Lung (tissue), 12 donors: ENCODE measurements around the gene SLC25A21. TPM values are rescaled to one million over a fixed set of nuclear protein-coding genes. Genes with fewer than 3 reads are reported as not detected.
A peak's percentile ranks its signal among the peaks of the same experiment; 100 is the strongest.

Experiments used
- ATAC-seq: fragments of 200-7000 bp; cut with Tn5 transposase; one replicate; pipeline ENCODE4 v1.9.1; 2020; ENCODE audit warnings: moderate number of reproducible peaks; ENCODE audit not compliant: insufficient read depth, low FRiP score
- DNase-seq, 3 donors: peaks; one replicate each; pipeline ENCODE4 v3.0.0-alpha.2; 2013 to 2017
- H3K27ac ChIP-seq, 2 donors: one replicate each; pipeline ENCODE4 v1.5.1; 2013; ENCODE audit warnings: mild to moderate bottlenecking in 2 of 2, moderate library complexity in 2 of 2, control low read depth in 1 of 2, inconsistent platforms in 1 of 2, low read depth in 1 of 2, low read length in 1 of 2
- H3K27me3 ChIP-seq, 3 donors: one replicate each; pipeline ENCODE4 v1.5.1; 2013; ENCODE audit warnings: low read length in 2 of 3; ENCODE audit not compliant: control insufficient read depth in 3 of 3, insufficient read depth in 3 of 3
- H3K36me3 ChIP-seq, 4 donors: one replicate each; pipeline ENCODE4 v1.5.1; 2013; ENCODE audit warnings: low read length in 4 of 4, mild to moderate bottlenecking in 1 of 4, moderate library complexity in 1 of 4; ENCODE audit not compliant: control insufficient read depth in 4 of 4, insufficient read depth in 4 of 4
- H3K4me1 ChIP-seq, 5 donors: one replicate each; pipeline ENCODE4 v1.5.1; 2013; ENCODE audit warnings: low read length in 5 of 5, mild to moderate bottlenecking in 2 of 5, moderate library complexity in 1 of 5; ENCODE audit not compliant: control insufficient read depth in 5 of 5, insufficient read depth in 5 of 5
- H3K4me3 ChIP-seq: one replicate; pipeline ENCODE4 v1.5.1; 2013; ENCODE audit warnings: mild to moderate bottlenecking, control low read depth, moderate library complexity
- H3K9ac ChIP-seq, 2 donors: one replicate each; pipeline ENCODE4 v1.5.1; 2013; ENCODE audit warnings: low read length in 2 of 2, control low read depth in 1 of 2; ENCODE audit not compliant: insufficient read depth in 1 of 2
- H3K9me3 ChIP-seq, 4 donors: one replicate each; pipeline ENCODE4 v1.5.1; 2013; ENCODE audit warnings: low read length in 3 of 4, mild to moderate bottlenecking in 1 of 4, moderate library complexity in 1 of 4; ENCODE audit not compliant: control insufficient read depth in 4 of 4, insufficient read depth in 3 of 4
- CTCF ChIP-seq: IDR thresholded peaks from 2 replicates; pipeline ENCODE4 v1.5.1; 2012; ENCODE audit warnings: mild to moderate bottlenecking; ENCODE audit errors: control extremely low read depth, extremely low read depth
- WGBS, 2 donors: extraction: QIAGEN DNeasy Blood & Tissue Kit; methylation state at CpG; one replicate each; pipeline ENCODE4 v1.1.7; 2013; 5-methylcytosine and 5-hydroxymethylcytosine counted together
- polyA plus RNA-seq, 2 donors: library from polyadenylated mRNA; stranded (reverse); fragments of 200-250 nt; gene quantifications; one replicate each; pipeline ENCODE4 v1.2.1, GENCODE V29; 2013
- total RNA-seq, 2 donors: library from RNA; depleted of rRNA in 1 of 2; stranded (reverse); fragments of >200 nt in 1 of 2; gene quantifications; one replicate each; pipeline ENCODE4 v1.2.1, GENCODE V29; 2014 to 2021
- donor health status: control.
- donor health status: control.
- donor health status: Bipolar disorder and iron deficiency.
- donor health status: healthy.
- donor health status: DM: yes; HTN: yes; CAD: no.

SLC25A21 gene
- total and polyA plus RNA-seq, 4 donors = 0.23 to 2.6 (median 0.42) TPM

GRCh38 chr14:37122919-37123639 lies 49.3 kb downstream of the SLC25A21 start:
- TF ChIP-seq CTCF = no peak
- no peaks in the 10 kb centered on the region for H3K36me3 ChIP-seq
- H3K9me3 ChIP-seq = peaks cover 0 to 1% (median 0%) of the 10 kb centered on the region in 4 donors
- H3K27ac ChIP-seq = no peak overlapping the region
- no peaks in the 10 kb centered on the region for H3K27me3 ChIP-seq
- DNase-seq = no peak
- ATAC-seq = peak; percentile 27
- H3K4me3 ChIP-seq = no peak overlapping the region
- WGBS, 2 donors = 67 to 78% methylated on average over 7 of the region's 7 CpGs
- peaks cover 0 to 1% (median 0%) of the 10 kb centered on the region in 5 donors for H3K4me1 ChIP-seq
- no peak overlapping the region for H3K9ac ChIP-seq

- Histone ChIP-seq H3K27ac (no peak overlapping the region), H3K9ac (no peak overlapping the region), H3K4me3 (no peak overlapping the region), H3K9me3 (peaks cover 0 to 2% (median 0%) of the 10 kb centered on the region in 4 donors), H3K4me1 (peaks cover 0 to 1% (median 0%) of the 10 kb centered on the region in 5 donors), H3K36me3 (no peaks in the 10 kb centered on the region), H3K27me3 (no peaks in the 10 kb centered on the region)
- ATAC-seq (peak; percentile 72), DNase-seq (peak in 1 of 3 donors; percentile 2)
- 55 to 77% methylated on average over 3 of the region's 3 CpGs for WGBS, 2 donors
- TF ChIP-seq CTCF = no peak
Observed at GRCh38 chr14:37122288-37122687, 50.1 kb downstream of the SLC25A21 start.

GRCh38 chr14:37118673-37119366 lies 53.6 kb downstream of the SLC25A21 start:
- no peak for ATAC-seq
- WGBS, 2 donors = 77 to 79% methylated on average over 4 of the region's 4 CpGs

More at GRCh38 chr14:37118673-37119366, 53.6 kb downstream of the SLC25A21 start:
- H3K4me1 ChIP-seq = no peaks in the 10 kb centered on the region
- no peaks in the 10 kb centered on the region for H3K27me3 ChIP-seq
- no peak for TF ChIP-seq CTCF
- no peaks in the 10 kb centered on the region for H3K36me3 ChIP-seq
- no peak overlapping the region for H3K4me3 ChIP-seq
- peaks cover 0 to 2% (median 0%) of the 10 kb centered on the region in 4 donors for H3K9me3 ChIP-seq
- DNase-seq = no peak
- no peak overlapping the region for H3K9ac ChIP-seq
- H3K27ac ChIP-seq = no peak overlapping the region
